Measurements from ENCODE around the gene PPP1R1C.

The PPP1R1C gene

DNA sequence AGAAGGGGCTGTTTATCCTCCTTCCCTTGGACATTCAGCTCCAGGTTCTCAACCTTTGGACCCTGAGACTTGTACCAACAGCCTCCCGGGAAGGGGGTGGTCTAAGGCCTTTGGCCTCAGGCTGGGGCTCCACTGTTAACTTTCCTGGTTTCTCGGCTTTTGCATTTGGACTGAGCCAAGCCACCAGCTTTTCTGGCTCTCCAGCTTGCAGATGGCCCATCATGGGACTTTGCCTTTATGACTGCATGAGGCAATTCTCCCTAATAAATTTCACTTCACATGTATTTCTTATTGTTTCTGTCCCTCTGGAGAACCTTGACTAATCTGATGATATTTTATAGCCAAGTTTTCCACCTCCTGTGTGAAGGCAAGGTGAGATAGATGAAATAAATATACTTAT lies 180.8 kb downstream of the PPP1R1C start:
- no peak for TF ChIP-seq POLR2A (IDR thresholded peaks at IDR 0.05; ENCODE audit: low read depth, low read length)
- FAIRE-seq (no peak), DNase-seq (ENCODE audit: insufficient read length, low spot score) (no peak)

DNA sequence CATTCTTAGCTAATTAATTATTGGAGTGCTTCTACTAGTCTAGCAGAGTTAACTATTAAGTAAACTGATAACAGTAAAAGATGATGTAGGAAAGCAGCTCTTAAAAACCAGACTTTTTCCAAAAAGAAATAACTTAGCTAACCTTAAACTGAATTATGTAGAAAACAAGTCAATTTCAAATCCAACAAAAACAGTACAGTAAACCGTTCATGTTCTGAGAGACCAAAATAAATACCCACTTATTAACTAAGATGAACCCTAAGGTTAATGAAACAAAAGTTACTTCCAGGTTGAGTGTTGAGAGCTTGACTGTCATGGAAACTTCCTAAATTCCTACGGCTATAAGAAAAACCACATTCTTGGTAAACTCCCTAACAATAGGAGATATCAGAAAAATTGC lies 181.2 kb downstream of the PPP1R1C start:
- DNase-seq (ENCODE audit: insufficient read length, low spot score) (no peak), FAIRE-seq (no peak)
- TF ChIP-seq POLR2A (IDR thresholded peaks at IDR 0.05; ENCODE audit: low read depth, low read length) = no peak
